Measurements from ENCODE around the gene PLCH2. TPM values are rescaled to one million over a fixed set of nuclear protein-coding genes. Genes with fewer than 3 reads are reported as not detected.
A peak's percentile ranks its signal among the peaks of the same experiment; 100 is the strongest.

PLCH2 gene
- total and polyA plus RNA-seq, 9 of the 15 experiments (the other 6 are each of a cell fraction or from before 2014, with no cell fraction given): 0.16 TPM; not detected in 8

GRCh38 chr1:2525920-2526823, 50.1 kb downstream of the PLCH2 start, which contains the start of gene PANK4 (continued):
- TF ChIP-seq, protein P1, sequence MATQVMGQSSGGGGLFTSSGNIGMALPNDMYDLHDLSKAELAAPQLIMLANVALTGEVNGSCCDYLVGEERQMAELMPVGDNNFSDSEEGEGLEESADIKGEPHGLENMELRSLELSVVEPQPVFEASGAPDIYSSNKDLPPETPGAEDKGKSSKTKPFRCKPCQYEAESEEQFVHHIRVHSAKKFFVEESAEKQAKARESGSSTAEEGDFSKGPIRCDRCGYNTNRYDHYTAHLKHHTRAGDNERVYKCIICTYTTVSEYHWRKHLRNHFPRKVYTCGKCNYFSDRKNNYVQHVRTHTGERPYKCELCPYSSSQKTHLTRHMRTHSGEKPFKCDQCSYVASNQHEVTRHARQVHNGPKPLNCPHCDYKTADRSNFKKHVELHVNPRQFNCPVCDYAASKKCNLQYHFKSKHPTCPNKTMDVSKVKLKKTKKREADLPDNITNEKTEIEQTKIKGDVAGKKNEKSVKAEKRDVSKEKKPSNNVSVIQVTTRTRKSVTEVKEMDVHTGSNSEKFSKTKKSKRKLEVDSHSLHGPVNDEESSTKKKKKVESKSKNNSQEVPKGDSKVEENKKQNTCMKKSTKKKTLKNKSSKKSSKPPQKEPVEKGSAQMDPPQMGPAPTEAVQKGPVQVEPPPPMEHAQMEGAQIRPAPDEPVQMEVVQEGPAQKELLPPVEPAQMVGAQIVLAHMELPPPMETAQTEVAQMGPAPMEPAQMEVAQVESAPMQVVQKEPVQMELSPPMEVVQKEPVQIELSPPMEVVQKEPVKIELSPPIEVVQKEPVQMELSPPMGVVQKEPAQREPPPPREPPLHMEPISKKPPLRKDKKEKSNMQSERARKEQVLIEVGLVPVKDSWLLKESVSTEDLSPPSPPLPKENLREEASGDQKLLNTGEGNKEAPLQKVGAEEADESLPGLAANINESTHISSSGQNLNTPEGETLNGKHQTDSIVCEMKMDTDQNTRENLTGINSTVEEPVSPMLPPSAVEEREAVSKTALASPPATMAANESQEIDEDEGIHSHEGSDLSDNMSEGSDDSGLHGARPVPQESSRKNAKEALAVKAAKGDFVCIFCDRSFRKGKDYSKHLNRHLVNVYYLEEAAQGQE (IDR thresholded peaks at IDR 0.05; ENCODE audit: borderline replicate concordance): no peak
- TF ChIP-seq, protein P1 (CRISPR knock-in tag; IDR thresholded peaks at IDR 0.05; ENCODE audit: low read depth): peak; percentile 74
- no peak for TF ChIP-seq TFAM (CRISPR knock-in tag; conservative IDR thresholded peaks at IDR 0.05)
- TF ChIP-seq ZNF347 (CRISPR knock-in tag; IDR thresholded peaks at IDR 0.05; ENCODE audit: low read depth): no peak
- peak; percentile 94 for TF ChIP-seq POLR2AphosphoS5 (IDR thresholded peaks at IDR 0.05; ENCODE audit: control insufficient read depth, insufficient read depth, low read depth, low read length)
- TF ChIP-seq, protein P2, sequence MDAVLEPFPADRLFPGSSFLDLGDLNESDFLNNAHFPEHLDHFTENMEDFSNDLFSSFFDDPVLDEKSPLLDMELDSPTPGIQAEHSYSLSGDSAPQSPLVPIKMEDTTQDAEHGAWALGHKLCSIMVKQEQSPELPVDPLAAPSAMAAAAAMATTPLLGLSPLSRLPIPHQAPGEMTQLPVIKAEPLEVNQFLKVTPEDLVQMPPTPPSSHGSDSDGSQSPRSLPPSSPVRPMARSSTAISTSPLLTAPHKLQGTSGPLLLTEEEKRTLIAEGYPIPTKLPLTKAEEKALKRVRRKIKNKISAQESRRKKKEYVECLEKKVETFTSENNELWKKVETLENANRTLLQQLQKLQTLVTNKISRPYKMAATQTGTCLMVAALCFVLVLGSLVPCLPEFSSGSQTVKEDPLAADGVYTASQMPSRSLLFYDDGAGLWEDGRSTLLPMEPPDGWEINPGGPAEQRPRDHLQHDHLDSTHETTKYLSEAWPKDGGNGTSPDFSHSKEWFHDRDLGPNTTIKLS (IDR thresholded peaks at IDR 0.05; ENCODE audit: borderline replicate concordance, low read depth): peak; percentile 96
- peak in 1 of 2 experiments; percentile 53; a peak in 1 of 4 replicates for TF ChIP-seq ZMIZ1 (IDR thresholded peaks at IDR 0.05; ENCODE audit: low read depth in 2 of 2, low read length in 2 of 2)
- no peak for TF ChIP-seq MEIS2 (IDR thresholded peaks at IDR 0.05; ENCODE audit: partially characterized antibody)
- TF ChIP-seq KDM2B (CRISPR knock-in tag; IDR thresholded peaks at IDR 0.05): no peak
- TF ChIP-seq NFIC (IDR thresholded peaks at IDR 0.05): no peak
- TF ChIP-seq ELF1 (tag; IDR thresholded peaks at IDR 0.05): no peak; the same call in 1 of the 2 replicates
- no peak for TF ChIP-seq CCAR2 (IDR thresholded peaks at IDR 0.05; ENCODE audit: low read depth, low read length)
- peak; percentile 81 for TF ChIP-seq TCFL5 (CRISPR knock-in tag; conservative IDR thresholded peaks at IDR 0.05)
